T-helper 9 cell (primary cell): ENCODE data around the gene EFNA5.
"Not testable (repeated sequence)": the region's sequence is repeated elsewhere in the genome, so short reads cannot be mapped to it uniquely, and the experiment has no call there.

Experiments used
- DNase-seq: peaks from one replicate; pipeline ENCODE4 v3.0.0-alpha.2; 2020

Gene EFNA5

GRCh38 chr5:107515521-107516080, 155.1 kb downstream of the EFNA5 start:
- DNase-seq, result no peak

GRCh38 chr5:107514305-107514704, 156.4 kb downstream of the EFNA5 start:
- DNase-seq, result no peak

GRCh38 chr5:107513337-107514085, 157.2 kb downstream of the EFNA5 start:
- DNase-seq, result no peak

- DNase-seq, result no peak
Observed at GRCh38 chr5:107512029-107512428, 158.7 kb downstream of the EFNA5 start.

GRCh38 chr5:107510125-107510524, 160.6 kb downstream of the EFNA5 start:
- DNase-seq, result no peak

DNA sequence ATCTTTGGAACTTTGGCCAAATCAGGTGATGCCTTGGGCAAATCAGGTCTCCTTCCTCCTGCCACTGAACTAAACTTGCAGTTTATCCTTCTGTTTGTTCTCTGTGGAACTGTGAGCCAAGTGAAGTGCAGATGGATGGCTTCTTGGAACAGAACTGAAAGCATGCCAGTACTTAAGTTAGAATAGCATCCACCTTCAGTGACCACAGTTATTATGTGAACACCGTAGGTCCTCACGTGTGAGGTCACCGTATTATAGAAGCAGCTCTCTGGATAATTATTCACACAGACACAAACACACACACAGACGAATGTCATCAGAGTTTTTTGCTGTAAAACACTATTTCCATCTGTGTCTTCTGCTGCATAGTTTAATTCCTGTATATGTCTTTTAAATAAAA, 162.6 kb downstream of the EFNA5 start:
- no peak for DNase-seq

- DNase-seq, result no peak
Observed at GRCh38 chr5:107505763-107506534, 164.8 kb downstream of the EFNA5 start.

- no peak for DNase-seq
Observed at GRCh38 chr5:107504424-107504823, 166.3 kb downstream of the EFNA5 start.

DNA sequence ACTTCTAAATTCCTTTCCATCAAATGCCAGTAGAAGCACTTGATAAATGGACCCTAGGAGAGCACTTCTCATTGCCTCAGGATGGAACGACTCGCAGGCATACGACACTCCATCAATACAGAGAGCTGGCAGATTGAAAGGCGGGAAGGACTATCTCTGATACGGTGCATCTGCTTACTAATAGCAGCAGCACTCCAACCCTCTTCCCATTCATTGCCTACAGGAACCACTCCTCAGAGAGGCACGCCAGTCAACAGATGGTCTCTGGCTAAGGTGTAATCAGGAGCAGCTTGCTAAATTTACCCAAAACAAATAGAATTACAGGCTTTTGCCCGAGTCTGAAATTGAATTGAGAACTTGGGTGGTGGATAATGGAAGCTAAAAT, 168.1 kb downstream of the EFNA5 start:
- DNase-seq, result no peak

DNA sequence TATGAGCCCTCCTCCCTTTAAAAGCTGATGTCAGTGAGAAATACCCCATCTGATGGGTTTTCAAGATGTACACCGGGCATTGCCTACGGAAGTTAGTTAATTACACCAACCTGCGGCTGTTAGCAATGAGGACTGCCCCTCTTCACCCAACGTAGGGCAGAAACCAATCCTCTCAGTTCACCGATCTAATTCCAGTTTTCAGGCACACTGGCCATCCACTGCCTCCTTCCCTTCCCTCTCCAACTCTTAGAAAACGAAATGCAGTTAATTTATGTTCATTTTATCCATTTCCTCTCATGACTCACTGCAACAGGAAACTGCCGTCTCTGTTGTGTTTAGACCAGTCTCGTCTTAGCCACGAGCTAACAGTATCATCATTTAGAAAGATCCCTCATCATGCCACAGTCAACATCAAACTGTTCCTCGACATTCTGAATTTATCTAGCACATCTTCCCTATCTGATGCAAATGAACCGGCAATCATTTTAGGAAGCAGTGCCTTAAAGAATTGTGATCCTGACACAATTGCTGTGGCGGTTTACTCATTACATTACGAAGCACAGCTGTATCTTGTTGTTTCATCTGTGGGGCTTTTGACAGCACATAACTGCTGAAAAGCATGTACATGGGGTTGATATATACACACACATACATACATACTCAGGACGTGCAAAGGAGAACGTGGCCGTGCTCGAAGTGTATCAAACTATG, 168.6 kb downstream of the EFNA5 start:
- DNase-seq, result no peak

- no peak for DNase-seq
Observed at GRCh38 chr5:107500840-107501239, 169.9 kb downstream of the EFNA5 start.

- no peak for DNase-seq
Observed at GRCh38 chr5:107500347-107500746, 170.4 kb downstream of the EFNA5 start.

DNA sequence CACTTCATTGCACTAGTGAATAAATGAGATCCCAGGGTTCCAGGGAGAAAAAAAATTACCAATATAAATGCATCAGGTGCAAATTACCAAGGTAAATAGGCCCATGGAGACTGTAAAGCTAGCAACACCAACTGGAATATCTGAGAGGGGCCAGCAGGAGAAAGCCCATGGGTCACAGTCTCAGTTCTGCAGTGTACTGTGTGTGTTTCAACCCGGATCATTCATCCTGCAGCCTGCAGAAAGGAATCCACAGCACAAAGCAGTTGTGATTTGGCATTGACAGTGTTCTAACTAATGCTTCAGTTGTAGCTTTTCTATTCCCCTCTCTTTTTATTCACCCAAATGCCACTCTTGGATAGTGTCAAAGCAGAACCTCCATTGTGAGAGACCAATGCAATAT, 171.0 kb downstream of the EFNA5 start:
- no peak for DNase-seq

- DNase-seq, result no peak
Observed at GRCh38 chr5:107499237-107499636, 171.5 kb downstream of the EFNA5 start.

GRCh38 chr5:107496466-107496865, 174.3 kb downstream of the EFNA5 start:
- DNase-seq, result no peak

DNA sequence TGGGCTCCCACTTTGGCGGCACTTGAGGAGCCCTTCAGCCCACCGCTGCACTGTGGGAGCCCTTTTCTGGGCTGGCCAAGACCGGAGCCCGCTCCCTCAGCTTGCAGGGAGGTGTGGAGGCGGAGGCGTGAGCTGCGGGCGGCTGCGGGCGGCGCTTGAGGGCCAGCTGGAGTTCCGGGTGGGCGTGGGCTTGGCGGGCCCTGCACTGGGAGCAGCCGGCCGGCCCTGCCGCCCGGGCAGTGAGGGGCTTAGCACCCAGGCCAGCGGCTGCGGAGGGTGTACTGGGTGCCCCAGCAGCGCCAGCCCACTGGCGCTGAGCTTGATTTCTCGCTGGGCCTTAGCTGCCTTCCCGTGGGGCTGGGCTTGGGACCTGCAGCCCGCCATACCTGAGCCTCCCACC, 176.6 kb downstream of the EFNA5 start:
- not testable (repeated sequence) for DNase-seq

DNA sequence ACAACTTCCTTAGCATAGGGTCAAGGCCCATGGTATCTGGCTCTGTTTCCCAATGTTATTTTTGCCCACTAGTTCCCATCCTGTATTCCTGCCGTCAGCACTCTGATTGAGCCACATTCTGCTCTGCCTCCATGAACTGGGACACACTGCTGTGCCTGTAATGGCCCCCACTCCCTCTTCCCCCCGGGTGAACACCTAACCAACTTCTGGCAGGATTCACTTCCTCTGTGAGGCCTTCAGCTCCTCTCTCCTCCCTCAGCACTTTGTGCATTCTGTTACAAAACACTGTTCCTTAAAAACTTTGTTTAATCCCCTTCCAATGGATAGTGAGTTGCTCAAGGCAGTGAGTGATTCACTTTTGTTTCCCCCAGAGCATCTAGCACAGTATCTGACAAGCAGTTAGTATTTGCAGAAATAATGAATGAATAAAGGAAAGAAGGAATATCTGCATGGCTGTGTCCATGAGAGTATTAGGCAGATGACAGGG, 183.6 kb downstream of the EFNA5 start:
- DNase-seq, result no peak

DNA sequence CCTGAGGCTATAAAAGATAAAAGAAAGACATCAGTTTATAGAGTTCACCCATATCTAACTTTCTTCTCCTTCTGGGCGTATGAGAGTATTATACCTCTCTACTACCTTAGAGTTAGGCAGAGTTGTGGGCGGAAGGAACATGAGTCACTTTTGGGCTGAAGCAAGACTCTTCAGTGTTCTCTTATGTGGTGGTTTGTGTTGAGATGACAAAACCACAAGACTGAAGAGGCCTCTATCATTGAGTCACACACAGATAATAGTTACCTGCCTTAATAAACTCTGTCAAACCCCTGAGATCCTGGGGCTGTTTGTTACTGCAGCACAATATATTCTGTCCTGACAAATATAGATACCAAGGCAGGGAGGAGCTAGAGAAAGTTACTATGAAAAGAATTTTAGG, 184.2 kb downstream of the EFNA5 start:
- no peak for DNase-seq

DNA sequence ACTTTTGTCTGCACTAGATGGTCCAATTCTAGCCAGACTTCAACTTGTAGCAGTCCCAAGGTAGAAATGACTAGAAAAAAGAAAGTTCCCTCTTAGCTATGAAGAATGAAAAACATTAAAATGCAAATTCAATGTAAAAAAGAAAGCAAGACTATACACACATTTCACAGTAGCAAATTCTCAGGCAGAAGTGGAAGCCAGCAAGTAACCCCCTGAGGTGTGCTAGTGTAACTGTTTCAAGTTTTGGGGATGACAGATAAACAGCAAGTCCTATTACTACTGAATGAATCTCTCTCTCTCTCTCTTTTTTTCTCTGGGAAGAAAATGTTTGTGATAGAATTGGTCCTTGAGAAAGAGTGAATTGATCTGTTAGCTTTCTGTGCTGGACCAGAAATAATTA, 185.6 kb downstream of the EFNA5 start:
- DNase-seq, result no peak

DNA sequence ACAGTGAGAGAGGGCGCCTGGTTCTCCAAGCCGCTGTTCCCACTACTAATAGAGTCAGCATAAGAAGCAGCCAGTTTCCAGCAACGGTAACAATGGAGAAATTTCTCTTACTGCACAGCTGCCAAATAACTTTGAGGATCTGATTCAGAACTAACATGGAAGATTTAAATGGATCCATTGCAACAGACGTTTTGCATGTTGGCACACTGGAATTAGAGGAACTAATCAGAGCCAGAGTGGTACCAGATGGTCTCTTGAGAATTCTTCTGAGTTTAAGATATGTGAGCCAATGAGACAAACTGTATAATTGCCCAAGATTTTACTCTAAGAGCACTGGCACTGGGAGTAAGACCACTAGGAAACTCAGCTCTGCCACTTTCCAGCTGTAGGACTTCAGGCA, 186.5 kb downstream of the EFNA5 start:
- no peak for DNase-seq

DNA sequence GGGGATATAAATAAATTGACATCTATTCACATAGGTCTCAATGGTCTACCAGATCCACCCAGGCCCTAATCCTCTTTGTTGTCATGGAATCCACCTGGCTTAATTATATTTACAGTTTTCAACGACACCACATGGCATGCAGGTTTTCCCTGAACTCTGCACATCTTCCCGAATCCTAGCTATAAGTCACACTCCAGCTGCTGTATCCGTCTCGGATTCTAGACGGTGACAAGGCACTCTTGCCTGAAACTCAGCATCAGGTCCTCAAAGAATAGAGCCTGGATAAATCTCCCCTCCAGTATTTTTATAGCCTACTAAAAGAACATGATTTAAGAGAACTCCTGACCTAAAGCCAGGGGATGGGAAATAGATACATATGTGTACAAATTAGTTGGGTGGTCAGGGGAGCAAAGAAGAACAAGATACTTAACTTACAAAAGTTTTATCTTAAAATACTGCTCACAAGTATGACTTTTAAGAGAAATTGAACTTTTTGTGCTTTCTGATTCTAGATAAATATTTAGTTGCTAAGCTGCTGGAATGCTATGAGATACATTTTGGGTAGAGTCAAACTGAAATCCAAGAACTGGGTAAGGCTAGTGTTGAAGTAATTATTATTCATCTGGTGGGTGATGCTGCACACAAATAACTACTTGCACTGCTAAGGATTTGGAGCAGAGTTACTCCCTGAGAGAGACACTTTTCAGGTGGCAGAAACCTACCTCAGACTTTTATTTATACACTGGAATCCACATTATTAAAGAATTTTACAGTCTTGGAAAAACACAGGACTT, 187.3 kb downstream of the EFNA5 start:
- DNase-seq, result no peak

GRCh38 chr5:107478068-107478641, 192.6 kb downstream of the EFNA5 start:
- DNase-seq, result no peak
